K562 (cell line): ENCODE measurements around the gene CLDN24. TPM values are rescaled to one million over a fixed set of nuclear protein-coding genes. Genes with fewer than 3 reads are reported as not detected.

Experiments
- CBX3 ChIP-seq, 2 experiments: IDR thresholded peaks; 1 replicate in 1 of 2; 2 replicates in 1 of 2; pipeline ENCODE4 v1.6.1; 2012; ENCODE audit warnings: inconsistent platforms in 2 of 2, low read length in 2 of 2, borderline replicate concordance in 1 of 2, control low read depth in 1 of 2
- CHCHD3 ChIP-seq: fragments of 250-450 bp; sonication (Bioruptor Pico); IDR thresholded peaks from 2 replicates; pipeline ENCODE4 v2.1.2; 2022; ENCODE audit warnings: mild to moderate bottlenecking
- DPF2 ChIP-seq: fragments of 450-650 bp; IDR thresholded peaks from 2 replicates; pipeline ENCODE4 v1.6.1; 2016
- EGR1 ChIP-seq: fragments of 450-650 bp; conservative IDR thresholded peaks from 2 replicates; pipeline ENCODE4 v1.6.1; 2017; ENCODE audit warnings: mild to moderate bottlenecking
- POLR3G ChIP-seq: IDR thresholded peaks from 2 replicates; pipeline ENCODE4 v1.6.1; 2011; ENCODE audit not compliant: insufficient read length, insufficient replicate concordance; ENCODE audit errors: extremely low read depth
- PYGO2 ChIP-seq: fragments of 450-650 bp; IDR thresholded peaks from 2 replicates; pipeline ENCODE4 v1.6.1; 2016; ENCODE audit warnings: mild to moderate bottlenecking, missing genetic modification characterization, moderate library complexity, missing compliant biosample characterization
- RBM22 ChIP-seq: fragments of 200-400 bp; formaldehyde crosslinking; IDR thresholded peaks from 2 replicates; pipeline ENCODE4 v1.6.1; 2018; ENCODE audit warnings: low read length, low read depth; ENCODE audit not compliant: poor library complexity, severe bottlenecking
- TBL1XR1 ChIP-seq, 2 experiments: IDR thresholded peaks; 2 replicates each; pipeline ENCODE4 v1.6.1; 2012; ENCODE audit warnings: improper control_type of control experiment in 2 of 2, low read length in 2 of 2, mild to moderate bottlenecking in 1 of 2
- ZNF274 ChIP-seq: IDR thresholded peaks from 2 replicates; pipeline ENCODE4 v1.6.1; 2011; ENCODE audit warnings: low read depth, mild to moderate bottlenecking, low read length, moderate library complexity, borderline replicate concordance
- ZNF695 ChIP-seq: fragments of 450-650 bp; formaldehyde crosslinking; IDR thresholded peaks from 2 replicates; pipeline ENCODE4 v1.4.0; 2020; ENCODE audit warnings: mild to moderate bottlenecking, moderate library complexity
- polyA plus RNA-seq, 8 experiments: library from polyadenylated mRNA; depleted of rRNA in 4 of 8; stranded (reverse) in 5 of 8; unstranded in 3 of 8; fragments of >200 nt; fragmentation: Nextera tagmentation in 2 of 8; fragmentation: Illumina TruSeq in 1 of 8; extraction: Ambion mirVana in 2 of 8; extraction: Trizol in 1 of 8; gene quantifications; 2 replicates each; pipeline versions ENCODE4 v1.2.1 to v1.2.3, GENCODE V29; 2011 to 2014; ENCODE audit warnings: inconsistent platforms in 1 of 8, missing spikeins in 1 of 8
- total RNA-seq, 7 experiments: library from RNA; depleted of rRNA in 6 of 7; stranded (reverse); fragments of >200 nt in 6 of 7; fragmentation: Illumina TruSeq in 2 of 7; extraction: Trizol in 2 of 7; gene quantifications; 2 replicates each; pipeline versions ENCODE4 v1.2.1 to v1.2.3, GENCODE V29; 2011 to 2021; ENCODE audit warnings: low replicate concordance in 1 of 7
- TF ChIP-seq, protein P1 (sequence below): fragments of 450-650 bp; IDR thresholded peaks from 2 replicates; pipeline ENCODE4 v1.6.1; 2017; ENCODE audit warnings: antibody characterized with exemption, mild to moderate bottlenecking
- TF ChIP-seq, protein P2 (sequence below): sonication (generic); formaldehyde crosslinking; IDR thresholded peaks from 2 replicates; pipeline ENCODE4 v1.4.0; 2020; ENCODE audit warnings: mild to moderate bottlenecking, missing genetic modification reagents
- TF ChIP-seq, protein P3 (sequence below): fragments of 250-450 bp; sonication (Bioruptor Pico); IDR thresholded peaks from 2 replicates; pipeline ENCODE4 v1.4.0; 2020; ENCODE audit warnings: mild to moderate bottlenecking, moderate library complexity, borderline replicate concordance
- TF ChIP-seq, protein P4 (sequence below): IDR thresholded peaks from 2 replicates; pipeline ENCODE4 v1.6.1; 2012; ENCODE audit warnings: low read depth, low read length, improper control_type of control experiment, borderline replicate concordance

CLDN24 gene
- total and polyA plus RNA-seq, 9 of the 15 experiments (the other 6 are each of a cell fraction or from before 2014, with no cell fraction given) = not detected

DNA sequence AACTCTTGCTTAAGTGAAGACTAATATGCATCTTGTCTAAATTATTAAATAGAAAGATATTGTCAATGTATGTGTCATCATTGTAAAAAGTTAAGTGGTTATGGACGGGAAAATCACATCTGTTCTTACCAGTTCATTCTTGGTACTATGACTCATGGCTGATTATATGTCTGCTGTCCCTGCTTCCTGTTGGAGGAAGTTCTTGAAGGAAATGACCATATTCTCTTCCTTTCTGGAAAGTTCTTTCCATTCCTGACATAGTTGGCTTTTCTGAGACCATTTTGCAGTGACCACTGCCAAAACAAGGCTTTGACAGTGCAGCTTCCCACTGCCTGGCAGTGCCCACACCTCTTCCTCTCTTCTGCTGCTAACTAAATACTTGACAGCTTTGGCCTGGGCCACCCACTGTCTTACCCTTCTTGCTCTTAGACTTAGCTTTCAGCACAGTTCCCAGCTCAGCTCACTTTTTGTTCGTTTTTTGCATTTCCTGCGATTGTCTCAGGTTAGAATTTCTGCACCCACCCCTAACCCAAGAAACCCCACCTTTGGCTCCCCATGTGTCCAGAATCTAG lies 13.2 kb upstream of the CLDN24 start (continued):
- TF ChIP-seq, protein P1, sequence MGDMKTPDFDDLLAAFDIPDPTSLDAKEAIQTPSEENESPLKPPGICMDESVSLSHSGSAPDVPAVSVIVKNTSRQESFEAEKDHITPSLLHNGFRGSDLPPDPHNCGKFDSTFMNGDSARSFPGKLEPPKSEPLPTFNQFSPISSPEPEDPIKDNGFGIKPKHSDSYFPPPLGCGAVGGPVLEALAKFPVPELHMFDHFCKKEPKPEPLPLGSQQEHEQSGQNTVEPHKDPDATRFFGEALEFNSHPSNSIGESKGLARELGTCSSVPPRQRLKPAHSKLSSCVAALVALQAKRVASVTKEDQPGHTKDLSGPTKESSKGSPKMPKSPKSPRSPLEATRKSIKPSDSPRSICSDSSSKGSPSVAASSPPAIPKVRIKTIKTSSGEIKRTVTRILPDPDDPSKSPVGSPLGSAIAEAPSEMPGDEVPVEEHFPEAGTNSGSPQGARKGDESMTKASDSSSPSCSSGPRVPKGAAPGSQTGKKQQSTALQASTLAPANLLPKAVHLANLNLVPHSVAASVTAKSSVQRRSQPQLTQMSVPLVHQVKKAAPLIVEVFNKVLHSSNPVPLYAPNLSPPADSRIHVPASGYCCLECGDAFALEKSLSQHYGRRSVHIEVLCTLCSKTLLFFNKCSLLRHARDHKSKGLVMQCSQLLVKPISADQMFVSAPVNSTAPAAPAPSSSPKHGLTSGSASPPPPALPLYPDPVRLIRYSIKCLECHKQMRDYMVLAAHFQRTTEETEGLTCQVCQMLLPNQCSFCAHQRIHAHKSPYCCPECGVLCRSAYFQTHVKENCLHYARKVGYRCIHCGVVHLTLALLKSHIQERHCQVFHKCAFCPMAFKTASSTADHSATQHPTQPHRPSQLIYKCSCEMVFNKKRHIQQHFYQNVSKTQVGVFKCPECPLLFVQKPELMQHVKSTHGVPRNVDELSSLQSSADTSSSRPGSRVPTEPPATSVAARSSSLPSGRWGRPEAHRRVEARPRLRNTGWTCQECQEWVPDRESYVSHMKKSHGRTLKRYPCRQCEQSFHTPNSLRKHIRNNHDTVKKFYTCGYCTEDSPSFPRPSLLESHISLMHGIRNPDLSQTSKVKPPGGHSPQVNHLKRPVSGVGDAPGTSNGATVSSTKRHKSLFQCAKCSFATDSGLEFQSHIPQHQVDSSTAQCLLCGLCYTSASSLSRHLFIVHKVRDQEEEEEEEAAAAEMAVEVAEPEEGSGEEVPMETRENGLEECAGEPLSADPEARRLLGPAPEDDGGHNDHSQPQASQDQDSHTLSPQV = peak; percentile 76
- TF ChIP-seq CHCHD3 (CRISPR knock-in tag) (no peak), DPF2 (peak; percentile 65), POLR3G (no peak), CBX3 (IDR thresholded peaks at IDR 0.05; ENCODE audit: borderline replicate concordance in 1 of 2, low read length in 2 of 2) (no peak), TBL1XR1 (IDR thresholded peaks at IDR 0.05; ENCODE audit: low read length in 2 of 2) (no peak), ZNF695 (CRISPR knock-in tag) (no peak), EGR1 (no peak), RBM22 (no peak), PYGO2 (peak; percentile 55; the same call in 1 of the 2 replicates), ZNF274 (no peak)
- TF ChIP-seq, protein P2, sequence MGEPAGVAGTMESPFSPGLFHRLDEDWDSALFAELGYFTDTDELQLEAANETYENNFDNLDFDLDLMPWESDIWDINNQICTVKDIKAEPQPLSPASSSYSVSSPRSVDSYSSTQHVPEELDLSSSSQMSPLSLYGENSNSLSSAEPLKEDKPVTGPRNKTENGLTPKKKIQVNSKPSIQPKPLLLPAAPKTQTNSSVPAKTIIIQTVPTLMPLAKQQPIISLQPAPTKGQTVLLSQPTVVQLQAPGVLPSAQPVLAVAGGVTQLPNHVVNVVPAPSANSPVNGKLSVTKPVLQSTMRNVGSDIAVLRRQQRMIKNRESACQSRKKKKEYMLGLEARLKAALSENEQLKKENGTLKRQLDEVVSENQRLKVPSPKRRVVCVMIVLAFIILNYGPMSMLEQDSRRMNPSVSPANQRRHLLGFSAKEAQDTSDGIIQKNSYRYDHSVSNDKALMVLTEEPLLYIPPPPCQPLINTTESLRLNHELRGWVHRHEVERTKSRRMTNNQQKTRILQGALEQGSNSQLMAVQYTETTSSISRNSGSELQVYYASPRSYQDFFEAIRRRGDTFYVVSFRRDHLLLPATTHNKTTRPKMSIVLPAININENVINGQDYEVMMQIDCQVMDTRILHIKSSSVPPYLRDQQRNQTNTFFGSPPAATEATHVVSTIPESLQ (CRISPR knock-in tag) = no peak
- TF ChIP-seq, protein P3, sequence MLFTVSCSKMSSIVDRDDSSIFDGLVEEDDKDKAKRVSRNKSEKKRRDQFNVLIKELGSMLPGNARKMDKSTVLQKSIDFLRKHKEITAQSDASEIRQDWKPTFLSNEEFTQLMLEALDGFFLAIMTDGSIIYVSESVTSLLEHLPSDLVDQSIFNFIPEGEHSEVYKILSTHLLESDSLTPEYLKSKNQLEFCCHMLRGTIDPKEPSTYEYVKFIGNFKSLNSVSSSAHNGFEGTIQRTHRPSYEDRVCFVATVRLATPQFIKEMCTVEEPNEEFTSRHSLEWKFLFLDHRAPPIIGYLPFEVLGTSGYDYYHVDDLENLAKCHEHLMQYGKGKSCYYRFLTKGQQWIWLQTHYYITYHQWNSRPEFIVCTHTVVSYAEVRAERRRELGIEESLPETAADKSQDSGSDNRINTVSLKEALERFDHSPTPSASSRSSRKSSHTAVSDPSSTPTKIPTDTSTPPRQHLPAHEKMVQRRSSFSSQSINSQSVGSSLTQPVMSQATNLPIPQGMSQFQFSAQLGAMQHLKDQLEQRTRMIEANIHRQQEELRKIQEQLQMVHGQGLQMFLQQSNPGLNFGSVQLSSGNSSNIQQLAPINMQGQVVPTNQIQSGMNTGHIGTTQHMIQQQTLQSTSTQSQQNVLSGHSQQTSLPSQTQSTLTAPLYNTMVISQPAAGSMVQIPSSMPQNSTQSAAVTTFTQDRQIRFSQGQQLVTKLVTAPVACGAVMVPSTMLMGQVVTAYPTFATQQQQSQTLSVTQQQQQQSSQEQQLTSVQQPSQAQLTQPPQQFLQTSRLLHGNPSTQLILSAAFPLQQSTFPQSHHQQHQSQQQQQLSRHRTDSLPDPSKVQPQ (CRISPR knock-in tag) = no peak
- TF ChIP-seq, protein P4, sequence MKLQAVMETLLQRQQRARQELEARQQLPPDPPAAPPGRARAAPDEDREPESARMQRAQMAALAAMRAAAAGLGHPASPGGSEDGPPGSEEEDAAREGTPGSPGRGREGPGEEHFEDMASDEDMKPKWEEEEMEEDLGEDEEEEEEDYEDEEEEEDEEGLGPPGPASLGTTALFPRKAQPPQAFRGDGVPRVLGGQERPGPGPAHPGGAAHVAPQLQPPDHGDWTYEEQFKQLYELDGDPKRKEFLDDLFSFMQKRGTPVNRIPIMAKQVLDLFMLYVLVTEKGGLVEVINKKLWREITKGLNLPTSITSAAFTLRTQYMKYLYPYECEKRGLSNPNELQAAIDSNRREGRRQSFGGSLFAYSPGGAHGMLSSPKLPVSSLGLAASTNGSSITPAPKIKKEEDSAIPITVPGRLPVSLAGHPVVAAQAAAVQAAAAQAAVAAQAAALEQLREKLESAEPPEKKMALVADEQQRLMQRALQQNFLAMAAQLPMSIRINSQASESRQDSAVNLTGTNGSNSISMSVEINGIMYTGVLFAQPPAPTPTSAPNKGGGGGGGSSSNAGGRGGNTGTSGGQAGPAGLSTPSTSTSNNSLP = no peak
